Colonic mucosa (tissue), 4 donors: Measurements from ENCODE around the gene ARHGAP35. TPM values are rescaled to one million over a fixed set of nuclear protein-coding genes. Genes with fewer than 3 reads are reported as not detected.

ENCODE experiments used
- DNase-seq: peaks from one replicate; pipeline ENCODE4 v3.0.0-alpha.2; 2020
- H3K27ac ChIP-seq: fragments of 200-600 bp; one replicate; pipeline ENCODE4 v1.8.0; 2021
- H3K27me3 ChIP-seq: fragments of 200-600 bp; one replicate; pipeline ENCODE4 v1.8.0; 2021
- H3K36me3 ChIP-seq: fragments of 200-600 bp; one replicate; pipeline ENCODE4 v1.8.0; 2021
- H3K4me1 ChIP-seq: fragments of 200-600 bp; one replicate; pipeline ENCODE4 v1.8.0; 2021; ENCODE audit warnings: mild to moderate bottlenecking
- H3K4me3 ChIP-seq: fragments of 200-600 bp; one replicate; pipeline ENCODE4 v1.8.0; 2021
- H3K9ac ChIP-seq, 2 donors: one replicate each; pipeline ENCODE4 v1.7.0; 2013; ENCODE audit warnings: control low read depth in 2 of 2, low read depth in 2 of 2, low read length in 2 of 2
- H3K9me3 ChIP-seq: fragments of 200-600 bp; one replicate; pipeline ENCODE4 v1.8.0; 2021
- intact Hi-C: fragments of 100-400 bp; cut with DNase I; formaldehyde crosslinking; loops from one replicate; pipeline ENCODE4 v1.14.1; 2022
- total RNA-seq, 2 donors: library from RNA; stranded (reverse); fragmentation: NEBNext Ultra II Directional in 1 of 2; extraction: Animal tissue kit (Norgen Biotek cat#: 25700) in 1 of 2; gene quantifications; one replicate each; pipeline ENCODE4 v1.2.1, GENCODE V29; 2021
- TF ChIP-seq, protein P1 (sequence below): fragments of 200-600 bp; IDR thresholded peaks from one replicate; pipeline ENCODE4 v1.8.0; 2022; ENCODE audit warnings: antibody characterized with exemption, mild to moderate bottlenecking
- donor health status: healthy.
- donor health status: DM: no; HTN: no; CAD: no.
- donor health status: DM: no; HTN: no; CAD: no.

The ARHGAP35 gene
- total RNA-seq = 10 to 100 TPM; 45.1 to 61.3 TPM

DNA sequence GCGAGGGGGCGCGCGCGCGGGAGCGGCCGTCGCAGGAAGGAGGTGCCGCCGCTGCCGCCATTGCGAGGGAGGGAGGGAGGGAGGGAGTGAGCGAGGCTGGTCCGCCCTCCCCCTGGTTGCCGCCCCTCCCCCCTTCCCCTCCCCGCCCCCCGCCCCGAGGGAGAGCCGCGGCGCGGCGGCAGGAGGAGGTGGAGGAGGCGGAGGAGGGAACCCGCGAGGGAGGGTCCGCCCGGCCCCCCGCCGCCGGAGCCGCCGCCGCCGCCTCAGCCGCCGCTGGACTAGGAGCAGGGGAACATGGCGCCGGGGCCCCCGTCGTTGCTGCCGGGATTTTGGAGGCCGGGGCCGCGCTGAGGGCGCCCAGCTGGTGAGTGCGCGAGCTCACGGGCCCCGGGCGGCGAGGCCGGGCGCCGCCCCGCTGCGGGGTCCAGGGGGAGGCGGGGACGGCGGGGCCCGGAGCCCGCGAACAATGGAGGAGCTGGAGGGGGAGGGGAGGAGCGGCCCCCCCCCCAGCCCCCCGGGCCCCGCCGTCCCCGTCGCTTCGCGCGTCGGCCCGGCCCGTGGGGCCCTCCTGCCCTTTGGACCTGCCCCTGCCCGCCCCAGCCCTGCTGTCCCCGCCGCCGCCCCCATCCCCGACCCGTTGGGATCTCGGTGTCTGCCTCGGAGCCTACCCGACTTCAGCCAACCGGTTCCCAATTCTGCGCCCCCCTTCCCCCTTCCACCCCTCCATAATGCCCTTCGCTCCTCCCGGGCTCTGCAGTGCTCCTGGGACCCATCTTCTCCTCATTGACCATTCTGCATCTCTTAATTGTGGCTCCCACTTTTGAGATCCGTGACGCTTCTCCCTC is at the start of gene ARHGAP35:
Gene ARHGAP35 (plus strand): TSS at position 152 of the 845 bp plus-strand sequence. CDS start 57,679 bp downstream, outside the sequence.
- peak; percentile 51 for DNase-seq
- no peaks in the 10 kb centered on the region for H3K9me3 ChIP-seq
- H3K4me3 ChIP-seq = peak within 1 kb of the TSS; percentile 90
- TF ChIP-seq, protein P1, sequence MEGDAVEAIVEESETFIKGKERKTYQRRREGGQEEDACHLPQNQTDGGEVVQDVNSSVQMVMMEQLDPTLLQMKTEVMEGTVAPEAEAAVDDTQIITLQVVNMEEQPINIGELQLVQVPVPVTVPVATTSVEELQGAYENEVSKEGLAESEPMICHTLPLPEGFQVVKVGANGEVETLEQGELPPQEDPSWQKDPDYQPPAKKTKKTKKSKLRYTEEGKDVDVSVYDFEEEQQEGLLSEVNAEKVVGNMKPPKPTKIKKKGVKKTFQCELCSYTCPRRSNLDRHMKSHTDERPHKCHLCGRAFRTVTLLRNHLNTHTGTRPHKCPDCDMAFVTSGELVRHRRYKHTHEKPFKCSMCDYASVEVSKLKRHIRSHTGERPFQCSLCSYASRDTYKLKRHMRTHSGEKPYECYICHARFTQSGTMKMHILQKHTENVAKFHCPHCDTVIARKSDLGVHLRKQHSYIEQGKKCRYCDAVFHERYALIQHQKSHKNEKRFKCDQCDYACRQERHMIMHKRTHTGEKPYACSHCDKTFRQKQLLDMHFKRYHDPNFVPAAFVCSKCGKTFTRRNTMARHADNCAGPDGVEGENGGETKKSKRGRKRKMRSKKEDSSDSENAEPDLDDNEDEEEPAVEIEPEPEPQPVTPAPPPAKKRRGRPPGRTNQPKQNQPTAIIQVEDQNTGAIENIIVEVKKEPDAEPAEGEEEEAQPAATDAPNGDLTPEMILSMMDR = no peak
- H3K4me1 ChIP-seq = peaks cover 12% of the 10 kb centered on the region
- H3K27me3 ChIP-seq = no peaks in the 10 kb centered on the region
- intact Hi-C loops = loop anchor here (10.0 kb wide), 1 partner anchor 64 kb away; no protein-coding TSS in a partner anchor
- no peaks in the 10 kb centered on the region for H3K36me3 ChIP-seq
- peak within 1 kb of the TSS; percentile 81 to 91 for H3K9ac ChIP-seq
- H3K27ac ChIP-seq = peak within 1 kb of the TSS; percentile 96

DNA sequence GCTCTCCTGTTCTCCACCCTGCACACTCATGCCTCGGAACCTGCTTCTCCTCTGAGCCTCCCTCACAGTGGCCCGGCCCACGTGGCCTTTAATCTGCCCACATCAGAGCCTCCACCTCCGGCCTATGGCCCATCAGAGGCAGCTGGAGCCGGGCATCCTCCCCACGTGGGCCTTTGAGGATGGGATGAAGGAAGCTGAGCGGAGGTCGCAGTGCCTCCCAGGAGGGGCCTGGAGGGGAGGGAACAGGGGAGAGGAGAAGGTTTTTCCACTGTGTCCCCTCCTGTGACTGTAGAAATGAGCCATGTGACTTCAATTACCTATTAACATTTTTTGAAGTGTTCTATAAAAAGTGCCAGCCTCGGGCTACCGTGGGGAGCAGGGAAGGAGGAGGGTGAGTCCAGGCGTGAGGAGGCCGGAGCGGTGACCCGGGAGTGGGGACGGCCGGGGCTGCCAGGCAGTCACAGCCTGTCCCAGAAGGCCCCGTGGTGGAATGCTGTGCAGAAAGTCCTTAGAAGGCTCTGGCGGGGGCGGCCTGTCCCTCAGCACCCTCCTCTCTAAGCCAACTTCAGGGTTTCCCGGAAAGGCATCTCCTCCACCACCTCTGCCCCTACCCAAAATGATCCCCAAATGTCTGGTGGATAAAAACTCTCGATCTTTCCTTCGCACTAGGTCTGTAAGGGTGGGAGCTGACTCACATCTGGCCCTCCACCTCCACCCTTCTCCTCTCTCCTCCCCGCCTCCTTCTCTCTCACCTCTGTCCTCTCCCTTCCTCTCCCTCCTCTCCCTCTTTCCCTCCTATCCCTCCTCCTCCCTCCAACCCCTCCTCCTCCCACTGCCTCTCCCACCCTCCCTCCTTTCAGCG is 47.6 kb upstream of the ARHGAP35 start:
- Histone ChIP-seq H3K27me3 (no peaks in the 10 kb centered on the region), H3K27ac (no peak overlapping the region), H3K4me1 (no peaks in the 10 kb centered on the region), H3K36me3 (no peaks in the 10 kb centered on the region), H3K4me3 (no peak overlapping the region), H3K9ac (peak overlapping the region in 1 of 2 donors; percentile 21), H3K9me3 (no peaks in the 10 kb centered on the region)
- DNase-seq = no peak
- TF ChIP-seq, protein P1 = no peak
- intact Hi-C loops = no loop called here

DNA sequence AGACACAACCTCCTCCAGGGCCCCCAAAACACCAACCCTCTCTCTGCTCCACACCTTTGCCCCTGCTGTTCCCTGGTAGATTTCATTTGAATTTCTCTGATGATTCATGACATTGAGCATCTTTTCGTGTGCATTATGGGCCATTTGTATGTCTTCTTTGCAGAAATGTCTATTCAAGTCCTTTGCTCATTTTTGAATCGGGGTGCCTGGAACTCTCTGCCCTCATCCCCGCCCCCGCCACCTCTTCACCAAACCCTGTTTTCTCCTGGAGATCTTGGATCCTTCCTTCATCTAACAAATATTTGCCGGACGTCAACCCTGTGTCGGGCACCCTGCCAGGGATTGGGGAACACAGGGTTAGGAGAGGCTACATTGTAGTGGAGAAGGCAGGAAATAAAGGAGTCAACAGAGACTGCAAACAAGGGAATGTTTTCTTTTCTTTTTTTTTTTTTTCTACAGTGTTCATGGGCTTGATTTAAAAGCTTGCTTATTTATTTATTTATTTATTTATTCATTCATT is 46.9 kb upstream of the ARHGAP35 start:
- no peak overlapping the region for H3K27ac ChIP-seq
- peak; percentile 50 for DNase-seq
- no peaks in the 10 kb centered on the region for H3K27me3 ChIP-seq

DNA sequence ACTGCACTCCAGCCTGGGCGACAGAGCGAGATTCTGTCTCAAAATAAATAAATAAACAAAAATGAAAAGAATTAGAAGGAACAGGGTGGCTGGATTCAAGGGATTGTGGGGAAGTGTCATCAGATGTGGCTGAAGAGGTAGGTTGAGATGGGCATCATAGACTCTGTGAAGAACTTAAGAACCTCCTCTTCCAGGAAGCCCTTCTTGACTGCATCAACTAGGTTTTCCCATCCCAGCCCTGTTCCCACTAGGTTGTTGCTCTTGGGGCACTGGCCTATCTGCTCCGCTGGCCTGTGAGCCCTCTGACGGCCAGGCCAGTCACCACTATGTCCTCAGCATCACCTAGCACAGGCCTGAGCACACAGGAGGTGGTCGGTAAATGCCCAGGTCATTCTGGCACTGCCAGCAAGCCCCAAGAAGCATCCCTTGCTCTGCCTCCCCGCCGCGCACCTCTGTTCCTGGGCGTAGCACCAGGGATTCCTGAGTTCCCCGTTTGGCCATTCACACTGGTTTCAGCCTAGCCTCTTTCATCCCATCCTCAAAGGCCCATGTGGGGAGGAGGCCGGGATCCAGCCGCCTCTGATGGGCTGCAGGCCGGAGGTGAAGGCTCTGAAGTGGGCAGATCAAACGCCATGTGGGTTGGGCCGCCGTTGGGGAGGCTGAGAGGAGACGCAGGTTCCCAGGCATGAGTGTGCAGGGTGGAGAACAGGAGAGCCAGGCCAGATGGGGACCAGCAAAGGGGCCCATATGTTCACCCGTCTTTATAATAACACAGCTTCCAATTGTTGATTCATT is 44.8 kb upstream of the ARHGAP35 start:
- H3K27ac ChIP-seq = no peak overlapping the region
- no peaks in the 10 kb centered on the region for H3K9me3 ChIP-seq
- H3K36me3 ChIP-seq = no peaks in the 10 kb centered on the region
- no peaks in the 10 kb centered on the region for H3K27me3 ChIP-seq
- no peak for DNase-seq
- intact Hi-C loops = no loop called here
- H3K9ac ChIP-seq = no peak overlapping the region
- peaks cover 5% of the 10 kb centered on the region for H3K4me1 ChIP-seq
- H3K4me3 ChIP-seq = no peak overlapping the region
- TF ChIP-seq, protein P1 = no peak

More for the DNA sequence above, 46.9 kb upstream of the ARHGAP35 start:
- intact Hi-C loops = no loop called here
- TF ChIP-seq, protein P1 = no peak
- no peaks in the 10 kb centered on the region for H3K36me3 ChIP-seq
- peak overlapping the region in 1 of 2 donors; percentile 21 for H3K9ac ChIP-seq
- no peaks in the 10 kb centered on the region for H3K4me1 ChIP-seq
- H3K4me3 ChIP-seq = no peak overlapping the region
- H3K9me3 ChIP-seq = no peaks in the 10 kb centered on the region
